Stimulated activated memory B cell treated with anti-CD40 and anti-IgM and Interleukin-4, amounts not matched to agents 10 μg/mL and 1 μg/mL and 100 μg/mL, for 72 hours (primary cell): ENCODE measurements around the gene MTTP.

ENCODE experiments used
- ATAC-seq: fragments of 150-1000 bp; cut with Tn5 transposase; 2 replicates; pipeline ENCODE4 v1.10.0; 2021
- H3K27ac Mint-ChIP-seq: one replicate; pipeline ENCODE4 v1.8.0; 2022; ENCODE audit warnings: mild to moderate bottlenecking, mixed read lengths
- H3K27me3 Mint-ChIP-seq: one replicate; pipeline ENCODE4 v1.8.0; 2022; ENCODE audit warnings: mixed read lengths
- H3K36me3 Mint-ChIP-seq: one replicate; pipeline ENCODE4 v1.8.0; 2022; ENCODE audit warnings: mixed read lengths
- H3K4me1 Mint-ChIP-seq: one replicate; pipeline ENCODE4 v1.8.0; 2022; ENCODE audit warnings: mixed read lengths
- H3K4me3 Mint-ChIP-seq: one replicate; pipeline ENCODE4 v1.8.0; 2022; ENCODE audit warnings: mild to moderate bottlenecking, moderate library complexity, mixed read lengths
- H3K9me3 Mint-ChIP-seq: one replicate; pipeline ENCODE4 v1.8.0; 2022; ENCODE audit warnings: mixed read lengths

The MTTP gene

GRCh38 chr4:99578714-99579113, 4.1 kb downstream of the MTTP start:
- H3K36me3 Mint-ChIP-seq: no peaks in the 10 kb centered on the region
- peaks cover 9% of the 10 kb centered on the region for H3K4me1 Mint-ChIP-seq
- no peak for ATAC-seq
- peaks cover 18% of the 10 kb centered on the region for H3K27me3 Mint-ChIP-seq
- H3K4me3 Mint-ChIP-seq: no peak overlapping the region
- no peaks in the 10 kb centered on the region for H3K9me3 Mint-ChIP-seq
- H3K27ac Mint-ChIP-seq: no peak overlapping the region

DNA sequence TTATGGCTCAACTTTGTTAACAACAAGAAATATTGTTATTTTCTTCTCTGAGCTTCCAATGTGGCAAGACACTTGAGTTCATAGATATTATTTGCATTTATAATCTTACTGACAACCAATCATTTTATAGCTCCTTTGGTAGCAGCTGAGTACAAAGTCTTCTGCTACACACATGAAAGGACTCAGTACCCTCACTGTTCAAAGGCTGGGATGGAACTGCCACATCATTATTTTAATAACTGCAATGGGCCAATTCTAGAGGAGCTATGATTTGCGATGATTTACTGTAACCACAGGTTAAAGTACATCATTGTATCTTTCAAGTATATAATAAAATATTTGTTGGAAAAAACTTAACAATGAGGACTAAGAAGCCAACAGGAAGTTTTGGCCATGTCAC, 10.9 kb downstream of the MTTP start:
- Mint-ChIP-seq H3K27me3 (no peaks in the 10 kb centered on the region), H3K4me1 (no peaks in the 10 kb centered on the region), H3K4me3 (no peak overlapping the region), H3K27ac (no peak overlapping the region), H3K9me3 (no peaks in the 10 kb centered on the region), H3K36me3 (no peaks in the 10 kb centered on the region)
- ATAC-seq: no peak

- no peak for ATAC-seq
- no peak overlapping the region for H3K4me3 Mint-ChIP-seq
- no peak overlapping the region for H3K27ac Mint-ChIP-seq
- no peaks in the 10 kb centered on the region for H3K27me3 Mint-ChIP-seq
- H3K4me1 Mint-ChIP-seq: no peaks in the 10 kb centered on the region
- no peaks in the 10 kb centered on the region for H3K36me3 Mint-ChIP-seq
- H3K9me3 Mint-ChIP-seq: no peaks in the 10 kb centered on the region
These were observed 11.7 kb downstream of the MTTP start for GRCh38 chr4:99586322-99586721.

GRCh38 chr4:99586797-99587196, 12.2 kb downstream of the MTTP start:
- H3K27ac Mint-ChIP-seq: no peak overlapping the region
- no peak overlapping the region for H3K4me3 Mint-ChIP-seq
- no peaks in the 10 kb centered on the region for H3K9me3 Mint-ChIP-seq
- H3K4me1 Mint-ChIP-seq: no peaks in the 10 kb centered on the region
- H3K36me3 Mint-ChIP-seq: no peaks in the 10 kb centered on the region
- H3K27me3 Mint-ChIP-seq: no peaks in the 10 kb centered on the region
- ATAC-seq: no peak

DNA sequence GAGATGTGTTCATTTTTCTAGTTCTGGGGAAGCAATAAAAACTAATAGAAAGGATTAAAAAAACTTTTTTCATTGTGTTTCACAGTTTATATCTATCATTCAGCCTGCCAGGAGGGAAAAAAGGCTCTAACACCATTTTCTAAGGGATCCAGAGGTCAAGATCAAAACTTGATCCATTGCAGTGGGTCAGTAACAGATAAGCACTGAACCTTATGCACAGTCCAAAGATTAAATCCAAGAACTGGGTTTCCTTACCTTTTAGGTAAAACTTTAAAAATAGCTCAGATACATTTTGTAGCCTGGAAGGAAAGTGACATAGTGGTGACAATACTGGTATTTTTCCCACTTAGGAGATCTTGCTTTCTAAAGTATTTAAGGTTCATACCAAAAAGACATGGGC, 12.7 kb downstream of the MTTP start:
- ATAC-seq: no peak
- H3K27ac Mint-ChIP-seq: no peak overlapping the region

DNA sequence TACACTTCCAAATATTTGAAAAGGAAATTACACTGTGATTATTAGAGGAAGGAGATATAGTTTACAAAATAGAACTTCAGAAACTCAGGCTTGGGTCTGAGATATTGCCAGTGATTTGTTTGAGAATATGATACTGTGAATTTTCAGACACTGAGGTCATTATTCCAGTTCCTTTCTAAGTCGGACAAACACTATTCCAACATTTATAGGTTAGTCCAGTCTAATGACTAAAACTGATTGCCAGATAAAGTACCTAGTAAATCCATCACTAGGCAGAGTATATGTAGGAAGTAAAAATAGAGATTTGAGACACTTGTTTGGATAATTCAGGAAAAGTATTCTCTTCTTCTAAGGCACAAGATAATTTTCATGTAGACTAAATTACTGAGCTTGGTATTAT, 13.2 kb downstream of the MTTP start:
- Mint-ChIP-seq H3K4me3 (no peak overlapping the region), H3K9me3 (no peaks in the 10 kb centered on the region), H3K4me1 (no peaks in the 10 kb centered on the region), H3K27ac (no peak overlapping the region), H3K27me3 (no peaks in the 10 kb centered on the region), H3K36me3 (no peaks in the 10 kb centered on the region)
- no peak for ATAC-seq

More for the DNA sequence above, 12.7 kb downstream of the MTTP start:
- no peak overlapping the region for H3K4me3 Mint-ChIP-seq
- H3K27me3 Mint-ChIP-seq: no peaks in the 10 kb centered on the region
- no peaks in the 10 kb centered on the region for H3K4me1 Mint-ChIP-seq
- H3K9me3 Mint-ChIP-seq: no peaks in the 10 kb centered on the region
- H3K36me3 Mint-ChIP-seq: no peaks in the 10 kb centered on the region

GRCh38 chr4:99591757-99592156, 17.1 kb downstream of the MTTP start:
- Mint-ChIP-seq H3K27ac (no peak overlapping the region), H3K4me3 (no peak overlapping the region), H3K9me3 (no peaks in the 10 kb centered on the region), H3K27me3 (no peaks in the 10 kb centered on the region), H3K4me1 (no peaks in the 10 kb centered on the region), H3K36me3 (no peaks in the 10 kb centered on the region)
- no peak for ATAC-seq

GRCh38 chr4:99593781-99594641, 19.4 kb downstream of the MTTP start:
- no peaks in the 10 kb centered on the region for H3K27me3 Mint-ChIP-seq
- ATAC-seq: no peak
- no peaks in the 10 kb centered on the region for H3K4me1 Mint-ChIP-seq
- H3K27ac Mint-ChIP-seq: no peak overlapping the region
- no peaks in the 10 kb centered on the region for H3K9me3 Mint-ChIP-seq
- H3K36me3 Mint-ChIP-seq: no peaks in the 10 kb centered on the region
- no peak overlapping the region for H3K4me3 Mint-ChIP-seq

DNA sequence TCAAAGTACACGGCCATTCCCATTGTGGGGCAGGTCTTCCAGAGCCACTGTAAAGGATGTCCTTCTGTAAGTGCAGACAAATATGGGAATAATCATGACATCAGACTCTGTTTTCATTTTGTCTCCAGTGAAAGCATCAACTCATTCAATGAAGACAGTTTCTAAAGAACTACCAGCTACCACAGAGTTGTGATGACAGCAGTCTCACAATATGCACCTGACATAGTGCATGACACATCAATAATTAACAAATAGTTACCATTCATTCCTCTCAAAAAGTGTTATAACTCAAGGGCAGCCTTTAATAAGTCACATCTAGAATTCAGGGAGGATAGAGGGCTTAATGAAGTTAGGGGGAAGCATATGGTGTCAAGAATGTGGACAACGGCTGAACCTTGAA, 20.2 kb downstream of the MTTP start:
- H3K27ac Mint-ChIP-seq: no peak overlapping the region
- no peak for ATAC-seq
- no peak overlapping the region for H3K4me3 Mint-ChIP-seq
- H3K9me3 Mint-ChIP-seq: no peaks in the 10 kb centered on the region
- no peaks in the 10 kb centered on the region for H3K27me3 Mint-ChIP-seq
- no peaks in the 10 kb centered on the region for H3K36me3 Mint-ChIP-seq
- no peaks in the 10 kb centered on the region for H3K4me1 Mint-ChIP-seq

- no peaks in the 10 kb centered on the region for H3K4me1 Mint-ChIP-seq
- H3K36me3 Mint-ChIP-seq: no peaks in the 10 kb centered on the region
- no peak overlapping the region for H3K4me3 Mint-ChIP-seq
- H3K27ac Mint-ChIP-seq: no peak overlapping the region
- H3K27me3 Mint-ChIP-seq: peaks cover 44% of the 10 kb centered on the region
- no peak for ATAC-seq
- no peaks in the 10 kb centered on the region for H3K9me3 Mint-ChIP-seq
These were observed 32.1 kb downstream of the MTTP start for GRCh38 chr4:99606716-99607115.

DNA sequence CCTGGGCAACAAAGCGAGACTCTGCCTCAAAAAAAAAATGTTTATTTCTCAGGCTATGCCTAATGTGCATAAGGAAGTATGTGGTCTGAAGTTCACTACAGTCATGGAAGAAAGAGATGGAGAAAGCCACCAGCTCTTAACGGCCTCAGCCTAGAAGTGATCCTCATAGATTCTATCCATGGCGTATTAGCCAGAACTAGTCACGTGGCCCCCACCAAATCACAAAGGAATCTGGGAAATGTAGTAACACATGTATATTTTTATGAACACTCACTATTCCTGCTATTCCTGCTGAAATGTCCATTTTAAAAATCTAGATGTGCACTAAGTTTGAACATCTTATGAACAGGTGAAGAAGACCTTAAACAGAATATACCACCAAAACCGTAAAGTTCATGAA, 33.8 kb downstream of the MTTP start:
- H3K27me3 Mint-ChIP-seq: peaks cover 40% of the 10 kb centered on the region

GRCh38 chr4:99610605-99611175, 36.1 kb downstream of the MTTP start:
- H3K27me3 Mint-ChIP-seq: peaks cover 32% of the 10 kb centered on the region
- H3K27ac Mint-ChIP-seq: no peak overlapping the region
- no peak for ATAC-seq
- H3K4me3 Mint-ChIP-seq: no peak overlapping the region
- H3K4me1 Mint-ChIP-seq: no peaks in the 10 kb centered on the region
- H3K36me3 Mint-ChIP-seq: no peaks in the 10 kb centered on the region
- no peaks in the 10 kb centered on the region for H3K9me3 Mint-ChIP-seq

More for the DNA sequence above, 33.8 kb downstream of the MTTP start:
- no peaks in the 10 kb centered on the region for H3K4me1 Mint-ChIP-seq
- ATAC-seq: no peak
- no peaks in the 10 kb centered on the region for H3K9me3 Mint-ChIP-seq
- H3K4me3 Mint-ChIP-seq: no peak overlapping the region
- H3K27ac Mint-ChIP-seq: no peak overlapping the region
- H3K36me3 Mint-ChIP-seq: no peaks in the 10 kb centered on the region

DNA sequence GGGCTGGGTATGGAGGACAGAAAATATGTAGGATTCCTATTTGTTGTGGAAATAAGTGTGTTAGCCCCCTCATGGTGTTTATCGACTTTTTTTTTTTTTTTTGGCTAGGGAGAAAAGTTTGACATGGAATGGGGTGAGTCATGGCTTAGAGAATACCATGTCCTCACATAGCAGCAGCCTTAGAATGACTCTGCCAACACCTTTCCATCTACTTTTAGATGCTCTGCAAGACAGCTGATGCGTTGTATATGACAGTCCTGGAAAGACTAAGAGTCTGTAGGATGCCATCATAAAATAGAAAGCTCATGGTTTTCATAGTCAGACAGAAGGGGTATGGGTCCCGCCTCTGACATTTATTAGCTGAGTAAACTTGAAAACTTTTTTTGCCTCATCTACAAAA, 37.7 kb downstream of the MTTP start:
- no peaks in the 10 kb centered on the region for H3K36me3 Mint-ChIP-seq
- no peaks in the 10 kb centered on the region for H3K4me1 Mint-ChIP-seq
- peaks cover 26% of the 10 kb centered on the region for H3K27me3 Mint-ChIP-seq
- no peak overlapping the region for H3K27ac Mint-ChIP-seq
- no peaks in the 10 kb centered on the region for H3K9me3 Mint-ChIP-seq
- ATAC-seq: no peak
- no peak overlapping the region for H3K4me3 Mint-ChIP-seq

DNA sequence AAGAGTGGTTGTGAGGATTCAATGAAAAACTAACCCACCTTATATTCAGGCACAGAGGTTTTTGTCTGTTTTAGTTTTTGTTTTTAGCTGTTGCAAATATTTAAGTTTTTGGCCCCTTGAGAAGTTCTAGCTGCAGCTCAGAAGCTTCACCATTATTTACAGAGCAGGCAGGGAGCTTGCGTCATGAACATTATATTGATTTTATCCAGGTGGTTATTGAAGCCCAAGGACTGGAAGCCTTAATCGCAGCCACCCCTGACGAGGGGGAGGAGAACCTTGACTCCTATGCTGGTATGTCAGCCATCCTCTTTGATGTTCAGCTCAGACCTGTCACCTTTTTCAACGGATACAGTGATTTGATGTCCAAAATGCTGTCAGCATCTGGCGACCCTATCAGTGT, 38.1 kb downstream of the MTTP start:
- H3K27ac Mint-ChIP-seq: no peak overlapping the region
- no peaks in the 10 kb centered on the region for H3K9me3 Mint-ChIP-seq
- H3K4me1 Mint-ChIP-seq: no peaks in the 10 kb centered on the region
- no peak overlapping the region for H3K4me3 Mint-ChIP-seq
- no peaks in the 10 kb centered on the region for H3K36me3 Mint-ChIP-seq
- ATAC-seq: no peak
- H3K27me3 Mint-ChIP-seq: peaks cover 21% of the 10 kb centered on the region

GRCh38 chr4:99614491-99614890, 39.9 kb downstream of the MTTP start:
- Mint-ChIP-seq H3K9me3 (no peaks in the 10 kb centered on the region), H3K27ac (no peak overlapping the region), H3K4me1 (no peaks in the 10 kb centered on the region), H3K36me3 (no peaks in the 10 kb centered on the region), H3K27me3 (peaks cover 14% of the 10 kb centered on the region), H3K4me3 (no peak overlapping the region)
- no peak for ATAC-seq

DNA sequence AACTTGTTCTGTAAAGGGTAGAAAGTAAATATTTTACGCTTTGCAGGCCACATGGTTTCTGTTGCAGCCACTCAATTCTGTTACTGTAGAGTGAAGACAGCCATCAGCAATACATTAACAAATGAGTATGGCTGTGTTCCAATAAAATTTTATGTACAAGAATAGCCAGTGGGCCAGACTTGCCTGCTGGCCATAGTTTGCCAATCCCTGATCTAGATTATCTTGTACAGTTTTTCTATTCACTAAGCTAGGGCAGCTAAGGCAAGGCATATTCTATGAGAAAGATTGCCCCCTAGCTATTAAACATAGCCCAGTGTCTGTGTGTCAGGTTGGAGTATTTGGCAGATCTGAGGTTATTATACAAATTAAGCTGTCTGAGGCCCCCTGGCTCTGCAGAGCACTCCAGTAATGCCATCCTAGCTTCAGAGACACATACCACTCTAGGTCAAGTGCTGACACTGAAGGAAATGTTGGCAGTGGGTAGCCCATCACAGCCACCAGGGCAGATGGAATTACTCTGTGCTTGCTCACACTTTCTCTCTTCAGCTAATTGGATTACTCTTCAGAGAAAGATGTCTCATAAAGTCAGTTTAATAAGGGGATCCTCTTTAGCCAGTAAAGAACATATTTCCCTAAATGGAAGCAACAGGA, 40.7 kb downstream of the MTTP start:
- H3K36me3 Mint-ChIP-seq: no peaks in the 10 kb centered on the region
- no peak overlapping the region for H3K4me3 Mint-ChIP-seq
- no peak overlapping the region for H3K27ac Mint-ChIP-seq
- ATAC-seq: no peak
- H3K4me1 Mint-ChIP-seq: no peaks in the 10 kb centered on the region
- peaks cover 14% of the 10 kb centered on the region for H3K27me3 Mint-ChIP-seq
- H3K9me3 Mint-ChIP-seq: no peaks in the 10 kb centered on the region
